B cell (primary cell): ENCODE data around the gene SLCO2B1. TPM values are rescaled to one million over a fixed set of nuclear protein-coding genes. Genes with fewer than 3 reads are reported as not detected.

Source experiments
- ATAC-seq: fragments of 200-7000 bp; cut with Tn5 transposase; one replicate; pipeline ENCODE4 v1.10.0; 2021; ENCODE audit warnings: low read depth, mild to moderate bottlenecking, moderate number of reproducible peaks, moderate library complexity
- CTCF ChIA-PET: fragments of 350-600 bp; sonication (Branson Sonifier 250); formaldehyde crosslinking; loops from one replicate; lab custom pipeline; 2021; ENCODE audit warnings: antibody characterized with exemption, inconsistent platforms; lab: Charles Lee
- POLR2A ChIA-PET: fragments of 350-600 bp; sonication (Branson Sonifier 250); formaldehyde crosslinking; loops from one replicate; lab custom pipeline; 2021; ENCODE audit warnings: antibody characterized with exemption; lab: Charles Lee
- DNase-seq: peaks from one replicate; pipeline ENCODE4 v3.0.0; 2013
- H2AFZ ChIP-seq: 2 replicates; pipeline ENCODE4 v1.6.1; 2012; ENCODE audit warnings: mild to moderate bottlenecking, low read depth, low read length; ENCODE audit not compliant: insufficient read depth, poor library complexity, severe bottlenecking
- H3K27ac ChIP-seq, 2 donors: 1 replicate in 1 of 2; 2 replicates in 1 of 2; pipeline ENCODE4 v1.5.1; 2012 to 2013; ENCODE audit warnings: low read length in 2 of 2, mild to moderate bottlenecking in 2 of 2, moderate library complexity in 1 of 2
- H3K27me3 ChIP-seq, 4 experiments: fragments of 200-600 bp in 1 of 4; sonication (generic) in 1 of 4; replicated peaks in 1 of 4; 1 replicate in 2 of 4; 2 replicates in 2 of 4; pipeline versions ENCODE4 v1.6.1 to v1.7.0; 2013 to 2016; ENCODE audit warnings: low read length in 3 of 4, mild to moderate bottlenecking in 2 of 4, mixed read lengths in 1 of 4, moderate library complexity in 1 of 4; ENCODE audit not compliant: insufficient read depth in 4 of 4, control insufficient read depth in 3 of 4; ENCODE audit errors: control extremely low read depth in 1 of 4
- H3K36me3 ChIP-seq, 2 experiments: replicated peaks in 1 of 2; 1 replicate in 1 of 2; 2 replicates in 1 of 2; pipeline versions ENCODE4 v1.6.1 to v1.7.1; 2013; ENCODE audit warnings: low read length in 1 of 2; ENCODE audit not compliant: insufficient read depth in 2 of 2, control insufficient read depth in 1 of 2; ENCODE audit errors: control extremely low read depth in 1 of 2, extremely low read depth in 1 of 2
- H3K4me1 ChIP-seq, 2 donors: fragments of 200-600 bp in 1 of 2; sonication (generic) in 1 of 2; 1 replicate in 1 of 2; 2 replicates in 1 of 2; pipeline versions ENCODE4 v1.5.1 to v1.6.1; 2013 to 2017; ENCODE audit warnings: low read length in 2 of 2; ENCODE audit not compliant: control insufficient read depth in 2 of 2, insufficient read depth in 2 of 2
- H3K4me2 ChIP-seq: replicated peaks from 2 replicates; pipeline ENCODE3; 2012; ENCODE audit warnings: mild to moderate bottlenecking, low read depth, low read length; ENCODE audit not compliant: poor library complexity, severe bottlenecking
- H3K4me3 ChIP-seq, 5 experiments: fragments of 200-600 bp in 1 of 5; sonication (generic) in 1 of 5; 1 replicate in 3 of 5; 2 replicates in 2 of 5; pipeline versions ENCODE4 v1.5.1 to v1.7.0; 2011 to 2016; ENCODE audit warnings: low read length in 4 of 5, mild to moderate bottlenecking in 4 of 5, low read depth in 2 of 5, control low read depth in 1 of 5, moderate library complexity in 1 of 5; ENCODE audit not compliant: insufficient read depth in 1 of 5; ENCODE audit errors: control extremely low read depth in 1 of 5, extremely low read depth in 1 of 5
- H3K79me2 ChIP-seq: fragments of 200-600 bp; sonication (generic); one replicate; pipeline ENCODE4 v1.6.0; 2016; ENCODE audit warnings: low read length; ENCODE audit not compliant: control insufficient read depth, insufficient read depth
- H3K9ac ChIP-seq: fragments of 200-600 bp; sonication (generic); 2 replicates; pipeline ENCODE4 v1.6.1; 2017; ENCODE audit warnings: mild to moderate bottlenecking, low read length, moderate library complexity
- H3K9me3 ChIP-seq, 3 donors: one replicate each; pipeline versions ENCODE4 v1.6.1 to v1.7.1; 2013; ENCODE audit warnings: low read length in 2 of 3; ENCODE audit not compliant: control insufficient read depth in 2 of 3, insufficient read depth in 1 of 3; ENCODE audit errors: control extremely low read depth in 1 of 3
- H4K20me1 ChIP-seq: 2 replicates; pipeline ENCODE4 v1.6.0; 2012; ENCODE audit warnings: mild to moderate bottlenecking, low read length; ENCODE audit not compliant: insufficient read depth, control insufficient read depth, poor library complexity, severe bottlenecking
- H3K27ac Mint-ChIP-seq: one replicate; pipeline ENCODE4 v1.8.0; 2021; ENCODE audit warnings: mixed read lengths
- H3K27me3 Mint-ChIP-seq: one replicate; pipeline ENCODE4 v1.8.0; 2021; ENCODE audit warnings: mixed read lengths
- H3K4me1 Mint-ChIP-seq: one replicate; pipeline ENCODE4 v1.8.0; 2021; ENCODE audit warnings: mixed read lengths
- H3K4me3 Mint-ChIP-seq: one replicate; pipeline ENCODE4 v1.8.0; 2021; ENCODE audit warnings: mixed read lengths
- H3K9me3 Mint-ChIP-seq: one replicate; pipeline ENCODE4 v1.8.0; 2022; ENCODE audit warnings: mixed read lengths; ENCODE audit not compliant: insufficient read depth
- CTCF ChIP-seq: fragments of 200-600 bp; IDR thresholded peaks from one replicate; pipeline ENCODE4 v1.8.0; 2022; ENCODE audit warnings: antibody characterized with exemption, mild to moderate bottlenecking
- EZH2 ChIP-seq: IDR thresholded peaks from 2 replicates; pipeline ENCODE4 v1.6.1; 2012; ENCODE audit warnings: borderline replicate concordance, low read depth, mild to moderate bottlenecking, moderate library complexity, low read length; ENCODE audit not compliant: insufficient read depth, poor library complexity, severe bottlenecking
- WGBS: methylation state at CpG from one replicate; pipeline ENCODE4 v1.1.5; 2013; ENCODE audit warnings: missing lambda C conversion rate; ENCODE audit not compliant: insufficient coverage; 5-methylcytosine and 5-hydroxymethylcytosine counted together
- intact Hi-C: fragments of 100-400 bp; cut with micrococcal nuclease; formaldehyde crosslinking; loops from one replicate; pipeline ENCODE4 v1.10.0; 2022
- polyA plus RNA-seq: library from polyadenylated mRNA; depleted of rRNA; stranded (reverse); fragments of >200 nt; gene quantifications from 2 replicates; pipeline ENCODE4 v1.2.3, GENCODE V29; 2012
- total RNA-seq, 2 donors: library from RNA; stranded (reverse); fragments of 120-200 nt in 1 of 2; gene quantifications; 1 replicate in 1 of 2; 2 replicates in 1 of 2; pipeline versions ENCODE4 v1.2.3 to v1.2.4, GENCODE V29; 2013 to 2022

Gene SLCO2B1
- total and polyA plus RNA-seq, 2 donors (not counting 1 experiment from before 2014, with no cell fraction given) = 1.2 TPM; not detected in 1

DNA sequence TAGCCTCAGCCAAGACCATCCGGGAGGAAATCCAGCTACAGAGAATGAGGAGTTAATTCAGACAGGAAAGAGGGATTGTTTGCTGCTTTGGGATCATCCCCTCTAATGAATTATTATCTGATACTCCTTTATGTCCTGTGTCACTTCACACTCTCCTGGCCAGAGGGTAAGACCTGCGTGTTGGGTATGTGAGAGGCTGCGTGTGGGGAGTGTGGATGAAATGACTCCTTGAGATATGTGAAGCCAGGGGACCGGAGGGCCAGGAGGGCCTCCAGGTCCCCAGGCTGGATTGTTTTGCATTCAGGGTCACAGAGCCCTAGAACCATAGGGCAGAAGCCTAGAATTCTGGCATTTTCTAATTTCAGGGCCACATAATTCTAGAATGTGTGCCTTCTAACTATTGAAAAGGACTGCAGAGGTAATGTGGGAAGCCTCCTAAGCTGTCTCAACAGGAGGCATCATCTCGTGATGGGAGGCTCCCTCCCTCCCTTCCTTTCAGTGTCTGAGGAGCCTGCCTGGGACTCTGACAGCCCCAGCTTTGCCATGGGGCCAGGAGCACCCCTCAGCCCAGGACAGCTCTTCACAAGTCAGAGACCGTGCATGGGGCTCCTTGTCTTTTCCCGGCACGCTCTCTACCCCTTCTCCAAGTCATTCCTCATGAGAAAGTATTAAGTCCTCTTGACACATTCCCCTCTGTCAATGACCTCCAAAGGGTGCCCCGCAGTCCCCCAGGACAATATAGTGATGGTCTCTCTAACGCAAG lies 93.3 kb downstream of the SLCO2B1 start:
- Histone ChIP-seq H3K36me3 (no peaks in the 10 kb centered on the region), H3K9ac (no peak overlapping the region), H3K27ac (no peak overlapping the region), H3K27me3 (peaks cover 0 to 44% (median 24%) of the 10 kb centered on the region in 4 experiments), H3K4me2 (no peak overlapping the region), H3K4me1 (peaks cover 12 to 15% of the 10 kb centered on the region in 2 donors), H3K79me2 (no peaks in the 10 kb centered on the region), H3K4me3 (no peak overlapping the region), H2AFZ (no peak overlapping the region), H3K9me3 (no peaks in the 10 kb centered on the region), H4K20me1 (no peaks in the 10 kb centered on the region)
- Mint-ChIP-seq H3K27me3 (peaks cover 49% of the 10 kb centered on the region), H3K4me3 (no peak overlapping the region), H3K27ac (no peak overlapping the region), H3K9me3 (no peaks in the 10 kb centered on the region), H3K4me1 (peaks cover 8% of the 10 kb centered on the region)
- no peak for ATAC-seq
- TF ChIP-seq EZH2 (no peak), CTCF (no peak)
- ChIA-PET CTCF (interaction anchor here (1.0 to 10.1 kb wide), 7 partner anchors 11 to 314 kb away, joined by 3 to 284 read pairs (median 3); no protein-coding TSS in a partner anchor), POLR2A (no interaction called here)
- WGBS = 84% methylated on average over 5 of the region's 10 CpGs
- intact Hi-C loops = no loop called here
- no peak for DNase-seq

- DNase-seq (no peak), ATAC-seq (no peak)
- intact Hi-C loops = no loop called here
- Mint-ChIP-seq H3K4me1 (peaks cover 6% of the 10 kb centered on the region), H3K9me3 (no peaks in the 10 kb centered on the region), H3K27ac (no peak overlapping the region), H3K27me3 (peaks cover 39% of the 10 kb centered on the region), H3K4me3 (no peak overlapping the region)
- H2AFZ ChIP-seq = no peak overlapping the region
- no CpG with 5 or more reads among the region's 5 CpGs for WGBS
- ChIA-PET POLR2A (no interaction called here), CTCF (interaction anchor here (1.0 to 10.1 kb wide), 7 partner anchors 10 to 316 kb away, joined by 3 to 284 read pairs (median 3); no protein-coding TSS in a partner anchor)
- TF ChIP-seq EZH2 (no peak), CTCF (no peak)
- H3K79me2 ChIP-seq = no peaks in the 10 kb centered on the region
- H3K9me3 ChIP-seq = no peaks in the 10 kb centered on the region
- no peaks in the 10 kb centered on the region for H4K20me1 ChIP-seq
- H3K27me3 ChIP-seq = peaks cover 0 to 33% (median 14%) of the 10 kb centered on the region in 4 experiments
- H3K4me3 ChIP-seq = no peak overlapping the region
- H3K36me3 ChIP-seq = no peaks in the 10 kb centered on the region
- H3K4me1 ChIP-seq = peaks cover 8 to 9% of the 10 kb centered on the region in 2 donors
- H3K9ac ChIP-seq = no peak overlapping the region
- H3K27ac ChIP-seq = no peak overlapping the region
- H3K4me2 ChIP-seq = no peak overlapping the region
Measured at GRCh38 chr11:75245356-75246005, 94.6 kb downstream of the SLCO2B1 start.
